GM08714 (cell line): ENCODE results near the gene CLMP.

Experiments
- H3K4me3 ChIP-seq: fragments of 200-500 bp; sonication (Bioruptor generic); 2 replicates; pipeline ENCODE4 v1.5.1; 2014; ENCODE audit warnings: mild to moderate bottlenecking, low read length, inconsistent platforms
- ZNF274 ChIP-seq: IDR thresholded peaks from 2 replicates; pipeline ENCODE4 v1.6.1; 2012; ENCODE audit warnings: mild to moderate bottlenecking, low read depth, low read length

CLMP gene

GRCh38 chr11:123174196-123175183 lies 20.6 kb downstream of the CLMP start:
- TF ChIP-seq ZNF274: no peak
- no peak overlapping the region for H3K4me3 ChIP-seq

DNA sequence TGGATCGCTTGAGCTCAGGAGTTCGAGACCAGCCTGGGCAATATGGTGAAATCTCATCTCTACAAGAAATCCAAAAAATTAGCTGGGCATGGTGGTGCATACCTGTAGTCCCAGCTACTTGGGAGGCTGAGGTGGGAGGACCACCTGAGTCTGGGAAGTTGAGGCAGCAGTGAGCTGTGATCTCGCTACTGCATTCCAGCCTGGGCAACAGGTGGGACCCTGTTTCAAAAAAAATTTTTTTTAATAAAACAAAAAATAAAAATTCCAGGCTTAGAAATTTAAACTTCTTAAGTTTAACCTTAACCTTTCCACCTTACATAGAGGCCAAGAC lies 21.2 kb downstream of the CLMP start:
- H3K4me3 ChIP-seq: no peak overlapping the region
- TF ChIP-seq ZNF274: no peak

DNA sequence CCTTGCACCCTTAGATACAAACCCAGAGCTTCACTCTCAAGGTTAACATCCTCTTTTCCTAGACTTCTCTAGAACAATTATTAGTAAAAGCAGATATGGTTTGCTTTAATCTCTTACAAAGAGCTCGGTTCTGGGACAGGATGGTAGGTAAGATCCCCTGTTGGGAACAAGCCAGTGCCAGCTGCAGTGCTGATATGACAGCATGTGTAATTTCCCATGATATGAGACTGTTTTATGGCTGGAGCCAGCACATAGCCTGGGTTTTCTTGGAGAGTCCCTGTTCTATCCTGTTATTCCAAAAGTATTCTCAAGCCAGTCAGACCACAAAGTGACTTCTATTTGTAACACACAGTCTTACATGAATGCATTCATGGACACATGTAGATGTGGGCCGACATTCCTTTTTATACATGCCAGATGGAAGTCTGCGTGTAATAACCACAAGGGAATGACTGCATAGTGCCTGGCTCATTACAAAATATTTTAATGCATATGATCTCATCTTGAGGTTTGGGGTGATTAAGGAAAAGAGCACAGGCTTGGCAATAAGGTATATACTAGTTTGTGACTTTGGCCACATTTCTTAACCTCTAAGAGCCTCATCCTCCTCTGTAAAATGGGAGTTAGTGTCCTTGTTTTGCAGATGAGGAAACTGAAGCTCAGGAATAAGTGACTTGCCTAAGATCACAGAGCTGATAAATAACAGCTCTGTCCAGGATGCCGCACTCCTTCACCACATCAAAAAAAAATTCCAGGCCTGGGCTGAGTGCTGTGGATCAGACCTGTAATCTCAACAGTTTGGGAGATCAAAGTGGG lies 21.8 kb downstream of the CLMP start:
- no peak for TF ChIP-seq ZNF274
- H3K4me3 ChIP-seq: no peak overlapping the region

DNA sequence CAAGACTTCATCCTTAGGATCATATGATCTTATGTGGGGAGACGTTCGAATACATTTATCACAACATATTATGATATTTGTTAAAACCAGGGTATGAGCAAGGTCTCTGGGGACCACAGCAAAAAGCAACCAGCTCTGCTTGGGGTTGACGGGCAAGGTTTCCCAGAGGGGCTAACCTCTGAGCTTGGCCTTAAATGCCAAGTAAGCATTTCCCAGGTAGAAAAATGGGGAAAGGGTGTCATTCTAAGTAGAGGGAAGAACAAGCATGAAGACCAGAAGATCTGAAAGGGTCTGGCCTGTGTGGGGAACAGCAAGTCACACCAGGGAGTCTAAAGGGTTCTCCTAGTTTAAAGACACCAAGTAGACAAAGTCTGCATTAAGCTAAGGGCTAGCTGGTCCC lies 24.1 kb downstream of the CLMP start:
- H3K4me3 ChIP-seq: no peak overlapping the region
- no peak for TF ChIP-seq ZNF274

- no peak overlapping the region for H3K4me3 ChIP-seq
- TF ChIP-seq ZNF274: no peak
These were observed 25.2 kb downstream of the CLMP start for GRCh38 chr11:123169821-123170220.

DNA sequence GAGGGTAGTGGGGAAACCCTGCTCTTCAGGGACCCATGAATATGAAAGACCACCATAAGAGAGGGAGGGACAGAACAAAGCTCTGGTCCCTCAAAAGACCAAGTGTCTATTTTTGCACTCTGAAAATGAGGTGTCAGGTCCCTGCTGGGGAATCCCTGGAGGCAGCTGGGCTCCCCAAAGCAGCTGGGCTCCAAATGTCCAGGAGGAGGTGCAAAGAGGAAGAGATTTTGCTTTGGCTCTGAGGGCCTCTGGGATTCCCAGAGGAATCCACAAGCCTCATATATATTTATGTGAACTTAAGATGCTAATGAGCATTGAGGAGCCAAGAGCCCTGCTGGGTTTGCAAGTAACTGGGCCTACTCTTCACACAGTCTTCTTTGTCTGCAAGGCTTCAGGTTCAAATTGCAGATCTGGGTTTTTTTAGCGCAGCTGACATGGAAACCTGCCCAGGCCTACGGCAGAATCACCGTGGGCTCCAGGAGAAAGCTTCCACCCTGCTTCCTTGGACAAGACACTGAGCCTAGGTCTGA lies 26.0 kb downstream of the CLMP start:
- no peak for TF ChIP-seq ZNF274
- H3K4me3 ChIP-seq: no peak overlapping the region

DNA sequence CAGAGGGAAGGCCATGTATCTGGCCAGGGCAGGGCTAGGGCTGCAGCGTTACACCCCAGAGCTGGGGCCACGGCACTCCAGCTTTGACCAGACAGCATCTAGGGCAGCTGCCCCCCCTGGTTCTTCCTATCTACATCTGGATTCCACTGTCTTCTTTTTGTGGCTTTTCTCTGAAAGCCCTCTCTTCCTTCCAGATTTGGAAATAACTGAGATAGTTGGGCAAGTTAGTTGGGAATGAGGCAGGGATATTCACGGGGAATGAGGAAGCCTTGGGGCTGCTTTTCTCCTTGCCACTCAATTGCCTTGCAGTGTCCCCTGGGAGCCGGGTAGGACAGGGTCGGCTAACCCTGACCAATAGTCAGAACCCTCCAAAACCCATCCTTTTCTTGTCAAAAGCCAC lies 26.8 kb downstream of the CLMP start:
- no peak for TF ChIP-seq ZNF274
- no peak overlapping the region for H3K4me3 ChIP-seq

GRCh38 chr11:123166071-123166559 lies 28.9 kb downstream of the CLMP start:
- no peak overlapping the region for H3K4me3 ChIP-seq
- no peak for TF ChIP-seq ZNF274

GRCh38 chr11:123164732-123165450 lies 30.2 kb downstream of the CLMP start:
- no peak overlapping the region for H3K4me3 ChIP-seq
- no peak for TF ChIP-seq ZNF274

GRCh38 chr11:123163621-123164020 lies 31.4 kb downstream of the CLMP start:
- TF ChIP-seq ZNF274: no peak
- no peak overlapping the region for H3K4me3 ChIP-seq

GRCh38 chr11:123161376-123162030 lies 33.5 kb downstream of the CLMP start:
- H3K4me3 ChIP-seq: no peak overlapping the region
- no peak for TF ChIP-seq ZNF274

- no peak overlapping the region for H3K4me3 ChIP-seq
- no peak for TF ChIP-seq ZNF274
These were observed 35.7 kb downstream of the CLMP start for GRCh38 chr11:123159183-123159857.

DNA sequence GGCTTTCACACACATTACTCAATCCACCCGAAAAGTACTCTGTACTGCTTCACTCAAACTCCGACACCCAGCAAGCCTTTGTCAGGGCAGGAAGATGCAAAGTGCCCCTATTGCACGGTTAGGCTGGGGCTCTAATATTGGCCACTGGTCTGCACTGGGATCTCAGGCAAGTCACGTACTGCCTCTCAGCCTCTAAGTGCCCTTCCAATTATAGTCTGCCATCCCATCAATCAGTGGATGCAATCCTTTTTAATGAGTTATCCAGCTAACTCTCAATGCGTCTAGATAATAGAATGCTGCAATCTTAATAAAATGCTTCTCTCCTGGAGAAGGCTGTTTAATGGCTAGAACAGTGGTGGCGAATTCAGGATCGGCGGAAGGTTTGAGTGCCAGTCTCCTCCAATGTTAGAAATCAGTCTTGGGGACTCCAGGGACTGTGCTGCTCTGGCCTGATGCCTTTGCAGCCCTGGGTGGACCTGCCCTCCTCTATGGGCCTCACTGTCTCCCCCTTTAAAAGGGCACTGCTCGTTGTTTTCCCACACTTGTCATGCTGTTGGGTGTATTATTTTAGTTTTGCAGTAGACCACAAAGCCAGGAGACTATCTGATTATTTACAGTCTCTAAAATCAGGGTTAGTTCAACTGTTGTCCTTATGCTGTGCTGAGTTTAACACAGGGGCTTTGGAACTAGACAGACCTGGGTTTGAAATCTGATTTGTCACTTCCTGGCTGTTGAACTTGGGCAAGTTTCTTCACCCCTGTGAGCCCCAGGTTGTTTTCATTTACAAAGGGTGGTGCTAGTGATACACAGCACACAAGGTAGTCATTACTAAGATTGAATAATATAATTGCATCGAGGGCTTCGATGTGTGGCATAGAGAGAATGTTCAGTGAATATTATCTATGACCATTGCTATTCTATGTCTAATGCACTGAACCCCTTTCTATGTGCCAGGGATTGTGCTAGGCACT lies 36.7 kb downstream of the CLMP start:
- no peak overlapping the region for H3K4me3 ChIP-seq
- TF ChIP-seq ZNF274: no peak
